Mammary epithelial cell (primary cell): ENCODE data around the gene MUC6.

Experiments
- CTCF ChIP-seq, 2 donors: IDR thresholded peaks in 1 of 2; conservative IDR thresholded peaks in 1 of 2; 2 replicates each; pipeline ENCODE4 v1.5.1; 2011 to 2012; ENCODE audit warnings: inconsistent platforms in 2 of 2, low read length in 2 of 2, mild to moderate bottlenecking in 2 of 2, control low read depth in 1 of 2, low read depth in 1 of 2; ENCODE audit not compliant: insufficient read depth in 1 of 2; ENCODE audit errors: extremely low read depth in 1 of 2
- EZH2 ChIP-seq: IDR thresholded peaks from 2 replicates; pipeline ENCODE4 v1.6.1; 2012; ENCODE audit warnings: low read length, inconsistent platforms, borderline replicate concordance

GRCh38 chr11:1003159-1003558 is 33.4 kb downstream of the MUC6 start:
- TF ChIP-seq CTCF (conservative IDR thresholded peaks at IDR 0.05 in 1 of 2, IDR thresholded peaks at IDR 0.05 in 1 of 2; ENCODE audit: extremely low read depth in 1 of 2, insufficient read depth in 1 of 2, low read depth in 1 of 2, low read length in 2 of 2) (no peak), EZH2 (no peak)
